NCI-H2081 treated with DMSO at 0.1 percent for 48 hours (cell line): ENCODE data around the gene DHX30.
"Not testable (repeated sequence)": the region's sequence is repeated elsewhere in the genome, so short reads cannot be mapped to it uniquely, and the experiment has no call there.

ENCODE experiments used
- DNase-seq: peaks from one replicate; lab custom pipeline; 2025; lab: John Stamatoyannopoulos, UW

The DHX30 gene

GRCh38 chr3:47803480-47804025 is 615 bp downstream of the DHX30 start:
- DNase-seq, result no peak

- DNase-seq, result no peak
These were observed 1.6 kb downstream of the DHX30 start for GRCh38 chr3:47804577-47804976.

GRCh38 chr3:47813551-47814177 is 10.7 kb downstream of the DHX30 start:
- no peak for DNase-seq

- DNase-seq, result no peak
These were observed 14.7 kb downstream of the DHX30 start for GRCh38 chr3:47817609-47818008.

GRCh38 chr3:47824541-47825473 is 21.9 kb downstream of the DHX30 start:
- DNase-seq, result no peak

GRCh38 chr3:47825590-47825989 is 22.7 kb downstream of the DHX30 start:
- DNase-seq, result no peak

- not testable (repeated sequence) for DNase-seq
These were observed 26.5 kb downstream of the DHX30 start for GRCh38 chr3:47829482-47829881.

- DNase-seq, result no peak
These were observed 34.0 kb downstream of the DHX30 start for GRCh38 chr3:47836986-47837385.

GRCh38 chr3:47838503-47838902 is 35.6 kb downstream of the DHX30 start:
- DNase-seq, result no peak

GRCh38 chr3:47841786-47842349 is 38.9 kb downstream of the DHX30 start:
- no peak for DNase-seq

- no peak for DNase-seq
These were observed 43.4 kb downstream of the DHX30 start for GRCh38 chr3:47846186-47846879.

GRCh38 chr3:47846880-47847248 is 43.9 kb downstream of the DHX30 start:
- no peak for DNase-seq

- no peak for DNase-seq
These were observed 44.3 kb downstream of the DHX30 start for GRCh38 chr3:47847260-47847659.

GRCh38 chr3:47847801-47848518 is 45.0 kb downstream of the DHX30 start:
- no peak for DNase-seq

- DNase-seq, result no peak
These were observed 45.7 kb downstream of the DHX30 start for GRCh38 chr3:47848599-47849117.

- no peak for DNase-seq
These were observed 46.3 kb downstream of the DHX30 start for GRCh38 chr3:47849186-47849698.

GRCh38 chr3:47849699-47850563 is 47.0 kb downstream of the DHX30 start:
- DNase-seq, result no peak

GRCh38 chr3:47850564-47851410 is 47.8 kb downstream of the DHX30 start:
- DNase-seq, result no peak
